ENCODE data around the gene ECD.
"Not testable (repeated sequence)": the region's sequence is repeated elsewhere in the genome, so short reads cannot be mapped to it uniquely, and the experiment has no call there.

ECD gene

DNA sequence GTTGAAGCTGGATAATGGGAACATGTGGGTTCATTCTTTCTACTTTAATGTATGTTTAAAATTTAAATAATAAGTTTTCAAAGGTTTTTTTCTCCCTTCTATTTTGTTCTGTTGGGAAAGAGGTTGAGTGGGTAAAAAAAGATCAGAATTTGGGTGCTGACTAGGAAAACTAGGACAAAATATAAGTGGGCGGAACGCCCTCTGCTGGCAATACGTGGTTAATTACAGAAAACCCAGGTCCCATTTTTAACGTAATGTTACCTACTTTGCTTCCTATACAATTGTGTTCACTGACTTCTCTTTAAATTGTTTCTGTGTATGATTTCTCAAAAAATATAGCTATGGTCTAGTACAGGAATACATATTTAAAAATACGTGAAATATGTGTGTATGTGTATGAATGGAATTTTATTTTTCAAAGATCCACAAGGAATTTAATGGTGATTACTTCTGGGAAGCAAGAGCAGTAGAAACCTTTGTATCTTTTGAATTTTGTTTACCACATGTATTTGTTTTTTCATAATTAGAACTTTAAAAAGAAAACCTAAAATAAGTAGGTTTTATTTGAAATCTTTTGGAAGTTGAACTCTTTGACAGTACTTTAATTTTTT is 8.7 kb downstream of the ECD start:
- peak; percentile 54 for DNase-seq (ENCODE audit: low spot score)

DNA sequence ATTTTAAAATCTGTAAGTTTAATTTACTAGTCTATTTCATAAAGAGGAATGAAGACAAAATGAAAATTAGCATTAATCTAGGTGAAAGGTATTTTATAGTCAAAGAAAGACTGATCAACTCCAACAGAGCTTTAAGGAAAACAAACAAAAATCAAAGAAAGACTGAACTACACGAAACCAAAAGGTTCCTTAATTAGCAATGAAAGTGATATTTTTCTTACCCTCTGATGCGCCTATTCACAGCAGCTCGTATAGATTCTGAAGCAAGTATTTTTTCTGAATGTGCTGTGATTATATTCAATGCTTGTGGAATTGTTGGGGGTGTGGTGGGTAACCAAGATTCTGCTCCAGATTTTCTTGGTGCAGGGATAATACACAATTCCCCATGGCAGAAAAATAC is 11.8 kb downstream of the ECD start:
- DNase-seq (ENCODE audit: low spot score), result no peak

DNA sequence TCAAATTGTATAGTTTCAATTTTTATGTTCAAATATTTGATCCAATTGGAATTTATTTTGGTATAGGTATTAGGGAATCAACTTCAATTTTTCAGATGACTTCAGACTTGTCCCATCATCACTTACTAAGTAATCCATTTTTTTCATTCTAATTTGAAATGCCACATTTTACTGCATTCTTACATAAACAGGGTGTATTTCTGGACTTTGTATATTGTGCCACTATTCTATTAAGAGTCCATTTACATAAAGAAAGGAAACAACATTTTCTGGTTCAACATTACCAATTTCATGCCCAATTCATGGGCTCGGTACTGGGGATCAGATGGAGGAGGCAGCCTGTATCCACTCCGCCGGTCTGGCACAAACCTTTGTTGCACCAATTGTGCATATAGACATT is 15.8 kb downstream of the ECD start:
- no peak for DNase-seq (ENCODE audit: low spot score)

DNA sequence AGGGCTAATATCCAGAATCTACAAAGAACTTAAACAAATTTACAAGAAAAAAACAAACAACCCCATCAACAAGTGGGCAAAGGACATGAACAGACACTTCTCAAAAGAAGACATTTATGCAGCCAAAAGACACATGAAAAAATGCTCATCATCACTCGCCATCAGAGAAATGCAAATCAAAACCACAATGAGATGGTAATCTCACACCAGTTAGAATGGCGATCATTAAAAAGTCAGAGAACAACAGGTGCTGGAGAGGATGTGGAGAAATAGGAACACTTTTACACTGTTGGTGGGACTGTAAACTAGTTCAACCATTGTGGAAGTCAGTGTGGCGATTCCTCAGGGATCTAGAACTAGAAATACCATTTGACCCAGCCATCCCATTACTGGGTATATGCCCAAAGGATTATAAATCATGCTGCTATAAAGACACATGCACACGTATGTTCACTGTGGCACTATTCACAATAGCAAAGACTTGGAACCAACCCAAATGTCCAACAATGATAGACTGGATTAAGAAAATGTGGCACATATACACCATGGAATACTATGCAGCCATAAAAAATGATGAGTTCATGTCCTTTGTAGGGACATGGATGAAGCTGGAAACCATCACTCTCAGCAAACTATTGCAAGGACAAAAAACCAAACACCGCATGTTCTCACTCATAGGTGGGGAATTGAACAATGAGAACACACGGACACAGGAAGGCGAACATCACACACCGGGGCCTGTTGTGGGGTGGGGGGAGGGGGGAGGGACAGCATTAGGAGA is 17.0 kb downstream of the ECD start:
- not testable (repeated sequence) for DNase-seq (ENCODE audit: low spot score)

DNA sequence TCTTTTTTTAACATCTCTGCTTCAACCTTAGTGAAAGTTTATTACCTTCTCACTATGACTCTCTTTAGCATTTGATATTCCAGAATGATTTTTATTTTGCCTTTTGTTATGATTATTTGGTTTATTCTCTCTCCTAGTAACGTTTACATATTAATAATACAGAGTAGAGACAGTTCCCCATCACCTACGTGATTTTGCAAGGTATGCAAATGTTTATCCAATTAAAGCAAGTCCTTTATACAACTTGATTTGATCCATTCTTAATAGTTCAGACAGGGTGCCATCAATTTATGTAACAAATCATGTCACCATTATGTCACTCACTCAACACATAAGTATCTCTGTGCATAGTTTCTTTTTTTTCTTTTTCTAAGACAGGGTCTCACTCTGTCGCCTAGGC is 26.2 kb downstream of the ECD start:
- no peak for DNase-seq (ENCODE audit: low spot score)

DNA sequence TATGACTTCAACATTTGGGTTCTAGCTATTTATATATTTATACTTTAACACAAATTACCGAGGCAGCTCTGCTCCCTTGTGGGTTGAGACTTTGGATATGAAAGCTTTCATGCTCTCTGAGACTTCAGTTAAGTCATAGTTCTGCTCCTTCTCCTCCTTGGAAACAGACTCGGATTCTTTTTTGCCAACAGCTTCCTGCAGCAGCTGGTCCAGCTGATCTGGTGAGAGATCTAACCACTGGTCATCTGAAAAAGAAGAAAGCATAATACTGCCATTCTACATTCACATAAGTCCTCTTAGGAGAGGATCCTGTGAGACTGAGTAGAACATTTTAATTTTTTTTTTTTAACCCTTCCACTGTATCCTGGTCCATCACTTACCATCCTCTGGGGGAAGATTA is 28.6 kb downstream of the ECD start:
- DNase-seq (ENCODE audit: low spot score), result no peak

DNA sequence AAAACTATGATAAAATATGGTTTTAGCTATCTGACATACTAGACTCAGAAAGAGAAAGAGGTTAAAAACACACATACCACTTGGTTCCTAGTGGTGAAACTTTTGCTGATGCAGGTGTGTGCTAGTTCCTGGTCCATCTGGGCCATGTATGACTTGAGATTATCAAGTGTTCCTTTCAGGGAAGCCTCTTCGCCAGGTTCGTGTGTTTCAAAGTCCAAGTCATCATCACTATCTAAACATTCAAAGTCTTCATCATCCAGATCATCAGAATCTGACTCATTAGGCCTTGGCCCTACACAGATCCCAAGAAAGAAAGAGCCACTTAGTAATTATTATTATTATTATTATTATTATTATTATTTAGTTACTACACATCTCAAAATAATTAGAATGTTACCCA is 31.2 kb downstream of the ECD start:
- DNase-seq (ENCODE audit: low spot score), result no peak

DNA sequence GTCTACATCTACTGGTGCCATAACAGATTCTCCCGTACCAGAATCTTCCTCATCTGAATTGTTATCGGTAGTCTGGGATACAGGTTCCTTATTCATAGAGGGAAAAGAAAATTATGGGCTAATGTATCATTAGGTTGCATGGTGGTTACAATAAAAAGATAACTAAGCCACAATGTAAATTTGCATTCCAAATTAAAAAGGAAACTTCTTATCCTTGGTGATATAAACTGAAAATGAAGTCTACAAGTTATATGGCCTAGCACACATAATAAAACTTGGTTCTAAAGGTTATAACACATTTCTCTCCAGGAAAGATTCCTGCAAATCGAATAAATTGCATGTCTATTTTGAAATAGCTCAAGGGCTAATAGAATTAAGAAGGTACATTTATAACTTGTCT is 33.1 kb downstream of the ECD start:
- no peak for DNase-seq (ENCODE audit: low spot score)

DNA sequence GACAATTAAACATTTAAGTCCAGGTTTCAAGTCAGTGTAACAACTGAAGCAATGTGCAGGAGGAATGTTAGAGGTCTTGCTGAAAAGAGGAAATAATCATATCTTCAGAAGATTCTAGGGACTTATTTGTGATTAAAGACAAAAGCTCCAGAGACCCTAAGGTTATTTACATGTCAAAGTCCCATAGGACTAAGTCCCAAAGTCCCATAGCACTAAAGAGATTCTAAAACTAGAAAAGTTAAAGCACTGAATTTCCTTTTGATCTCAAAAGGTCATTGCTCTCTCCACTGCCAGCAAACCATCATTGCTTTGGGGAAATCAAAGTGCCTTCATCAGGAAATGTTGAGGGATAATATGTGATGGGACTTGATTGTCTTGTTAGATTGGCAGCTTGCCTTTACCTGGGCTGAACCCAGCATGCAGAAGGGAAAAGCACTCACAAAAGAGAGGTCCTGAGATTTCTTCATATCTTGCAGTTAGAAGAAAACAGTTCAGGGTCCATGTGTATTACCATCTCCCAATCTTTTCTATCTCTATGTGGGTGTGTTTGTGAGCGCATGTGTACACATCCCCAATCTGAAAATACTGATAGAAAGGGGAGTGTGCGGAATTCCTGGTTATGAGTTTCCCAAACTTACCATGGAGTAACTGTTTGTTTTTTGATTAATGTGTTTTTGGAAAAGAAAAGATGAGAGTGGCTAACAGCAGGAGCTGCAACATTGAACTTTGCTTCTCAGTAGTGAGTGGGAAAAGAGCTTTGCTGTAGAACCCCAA is 35.7 kb downstream of the ECD start:
- DNase-seq (ENCODE audit: low spot score), result no peak

DNA sequence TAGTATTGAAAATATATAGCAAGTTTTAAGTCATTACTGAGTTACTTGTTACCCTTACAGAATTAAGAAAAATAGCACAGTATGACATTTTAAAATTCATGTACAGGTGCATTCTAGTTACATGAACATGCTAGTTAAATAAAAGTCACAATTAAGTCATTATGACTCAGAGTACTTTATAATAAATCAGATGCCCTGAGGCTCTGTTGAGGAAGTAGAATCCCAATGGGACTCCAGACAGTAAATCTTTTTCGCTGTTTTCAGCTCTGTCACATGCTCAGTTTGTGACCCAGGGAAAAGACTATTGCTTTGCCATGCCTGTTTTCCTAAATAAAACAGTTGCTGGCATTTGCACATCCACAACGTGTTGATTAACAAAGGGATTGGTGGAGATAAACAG is 36.5 kb downstream of the ECD start:
- DNase-seq (ENCODE audit: low spot score), result no peak

DNA sequence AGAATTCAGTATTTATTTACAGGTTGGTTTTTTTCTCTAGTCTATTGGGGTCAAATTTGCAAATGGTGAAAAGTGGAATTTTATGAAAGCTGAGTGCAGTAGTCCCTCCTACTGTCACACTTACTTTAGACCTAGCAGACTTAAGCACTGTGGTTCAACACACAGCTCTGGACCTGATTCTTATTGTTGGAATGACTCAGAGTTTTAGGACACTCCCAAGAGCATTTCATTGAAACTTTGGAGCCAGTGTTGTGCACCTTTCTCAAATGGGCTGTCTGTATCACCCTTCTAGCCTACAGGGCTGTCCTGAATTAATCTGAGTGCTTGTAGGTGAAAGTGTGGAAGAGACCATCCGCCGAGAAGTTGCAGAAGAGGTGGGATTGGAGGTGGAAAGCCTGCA is 41.5 kb downstream of the ECD start:
- no peak for DNase-seq (ENCODE audit: low spot score)

DNA sequence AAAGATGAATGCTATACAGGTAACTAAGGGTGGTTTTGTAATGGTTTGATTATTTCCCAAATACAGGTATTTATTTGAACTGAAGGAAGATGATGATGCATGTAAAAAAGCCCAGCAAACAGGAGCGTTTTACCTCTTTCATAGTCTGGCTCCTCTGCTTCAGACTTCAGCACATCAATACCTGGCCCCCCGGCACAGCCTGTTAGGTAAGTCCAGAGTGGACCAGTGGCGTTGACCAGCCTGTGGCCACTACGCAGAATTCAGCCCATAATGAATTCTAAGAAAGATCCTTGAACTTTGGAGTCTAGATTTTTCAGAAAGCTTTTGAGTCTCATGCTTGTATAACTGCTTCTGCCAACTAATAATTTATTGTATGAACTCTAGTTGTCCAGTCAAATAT is 47.9 kb downstream of the ECD start:
- DNase-seq (ENCODE audit: low spot score), result no peak

DNA sequence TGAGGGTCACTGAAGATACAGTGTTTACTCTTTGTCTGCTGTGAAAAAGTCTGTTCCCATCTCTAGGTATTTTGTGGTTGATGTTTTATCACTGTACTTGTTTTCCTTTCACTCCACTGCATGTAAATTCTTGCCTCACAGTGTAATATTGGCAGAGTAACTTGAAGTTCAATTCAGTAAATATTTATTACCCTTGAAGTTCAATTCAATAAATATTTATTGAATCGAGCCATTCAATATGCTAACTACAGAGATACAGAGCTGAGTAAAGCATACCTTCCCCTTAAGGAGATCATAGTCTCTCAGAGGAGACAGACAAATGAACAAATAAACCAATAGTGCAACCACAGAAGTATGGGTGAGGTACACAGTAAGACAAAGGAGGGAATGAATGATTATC is 48.4 kb downstream of the ECD start:
- DNase-seq (ENCODE audit: low spot score), result no peak

DNA sequence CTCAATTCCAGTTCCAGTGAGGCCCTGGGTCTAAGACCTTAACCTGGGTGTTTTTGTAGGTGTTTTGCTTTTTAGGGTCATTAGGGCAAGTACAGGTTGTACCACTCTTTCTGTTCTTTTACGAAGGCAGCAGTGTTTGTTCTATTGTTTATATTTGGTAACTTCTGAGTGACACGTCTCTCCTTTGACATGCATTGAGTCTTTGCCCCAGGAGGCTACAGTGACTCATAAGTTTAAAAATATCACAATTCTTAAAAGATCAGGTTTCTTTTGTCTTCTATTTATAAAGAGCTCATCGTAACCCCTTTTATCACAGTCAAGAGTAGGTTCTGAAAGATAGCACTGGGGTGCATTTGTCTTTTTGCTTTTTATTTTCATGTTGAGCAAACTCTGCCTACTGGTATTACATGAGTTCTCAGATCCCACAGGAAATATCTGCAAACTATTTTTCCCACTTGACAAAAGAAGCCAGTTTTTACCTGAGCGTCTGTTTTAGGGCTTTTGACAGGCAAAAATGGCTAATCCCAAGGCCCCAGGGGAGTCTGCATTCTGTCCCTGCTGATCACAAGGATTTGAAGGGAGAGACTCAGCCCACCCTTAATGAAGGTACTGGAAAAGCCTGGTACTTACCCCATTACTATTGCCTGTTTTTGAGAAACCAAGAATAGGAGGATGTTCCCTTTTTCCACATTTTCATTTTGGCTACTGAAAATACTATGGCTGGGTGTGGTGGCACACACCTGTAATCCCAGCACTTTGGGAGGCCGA is 49.6 kb downstream of the ECD start:
- peak; percentile 25 for DNase-seq (ENCODE audit: low spot score)

DNA sequence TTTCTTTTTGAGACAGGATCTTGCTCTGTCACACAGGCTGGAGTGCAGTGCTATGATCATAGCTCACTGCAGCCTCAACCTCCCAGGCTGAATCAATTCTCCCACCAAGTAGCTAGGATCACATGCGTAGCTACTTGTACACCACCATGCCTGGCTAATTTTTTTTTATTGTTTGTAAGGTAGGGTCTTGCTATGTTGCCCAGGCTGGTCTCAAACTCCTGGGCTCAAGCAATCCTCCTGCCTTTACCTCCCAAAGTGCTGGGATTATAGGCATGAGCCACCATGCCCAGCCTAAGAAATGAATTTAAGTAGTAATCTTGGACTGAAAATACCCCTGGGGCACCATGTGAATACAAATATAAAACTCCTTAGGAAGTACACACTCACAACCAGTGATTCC is 51.8 kb downstream of the ECD start:
- no peak for DNase-seq (ENCODE audit: low spot score)

DNA sequence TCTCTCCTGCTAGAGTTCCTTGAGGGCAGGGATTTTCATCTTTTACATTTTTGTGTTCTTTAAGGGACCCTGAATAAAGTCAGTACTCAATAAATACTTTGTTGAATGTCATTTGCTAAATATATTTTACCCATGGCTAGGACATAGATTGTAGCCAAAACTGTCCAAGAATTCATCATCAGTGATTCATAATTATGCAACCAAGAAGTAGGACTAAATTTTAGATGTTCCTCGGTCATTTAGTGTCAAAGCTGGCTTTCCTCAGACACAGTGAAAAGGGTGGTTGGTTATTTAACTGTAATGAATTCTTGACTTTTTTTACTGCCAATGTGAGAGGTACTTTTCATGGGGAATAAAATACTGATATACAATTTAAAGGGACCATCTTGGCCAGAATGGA is 54.3 kb downstream of the ECD start:
- DNase-seq (ENCODE audit: low spot score), result peak; percentile 34

DNA sequence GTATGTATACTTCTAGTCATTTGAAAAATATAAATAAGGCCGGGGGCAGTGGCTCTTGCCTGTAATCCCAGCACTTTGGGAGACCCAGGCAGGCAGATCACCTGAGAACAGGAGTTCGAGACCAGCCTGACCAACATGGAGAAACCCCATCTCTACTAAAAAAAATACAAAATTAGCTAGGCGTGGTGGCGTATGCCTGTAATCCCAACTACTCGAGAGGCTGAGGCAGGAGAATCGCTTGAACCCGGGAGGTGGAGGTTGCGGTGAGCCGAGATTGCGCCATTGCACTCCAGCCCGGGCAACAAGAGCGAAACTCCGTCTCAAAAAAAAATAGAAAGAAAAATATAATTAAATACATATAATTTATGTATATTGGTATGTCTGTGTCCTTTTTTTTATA is 55.8 kb downstream of the ECD start:
- not testable (repeated sequence) for DNase-seq (ENCODE audit: low spot score)

DNA sequence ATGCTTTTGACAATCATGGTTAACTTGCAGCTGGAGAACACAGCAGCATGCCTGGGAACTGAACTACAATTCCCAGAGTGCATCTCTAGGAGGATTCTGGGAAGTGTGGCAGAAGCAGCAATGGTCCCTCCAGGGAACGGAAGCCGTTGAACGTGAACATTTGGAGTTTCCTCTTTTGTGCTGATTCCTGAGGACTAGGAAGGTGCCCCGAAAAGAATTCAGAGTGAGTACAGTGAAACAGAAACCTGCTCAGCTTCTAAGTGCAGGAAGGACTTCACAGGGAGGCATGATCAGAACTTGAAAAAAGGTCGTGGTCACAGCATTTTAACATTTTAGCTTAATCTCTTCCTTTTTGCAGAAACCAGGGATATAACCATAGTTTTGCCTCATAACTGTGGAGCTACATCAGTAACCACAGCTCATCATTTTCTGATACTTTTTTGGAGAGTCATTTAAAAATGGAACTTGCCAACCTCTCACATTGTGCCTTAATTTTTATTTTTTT is 57.4 kb downstream of the ECD start, which contains the start of gene NUDT13:
Gene NUDT13, plus strand, starts transcription at position 111 of the 505 bp plus-strand sequence. CDS start 3,911 bp downstream, outside the sequence.
- peak; percentile 81 for DNase-seq (ENCODE audit: low spot score)

DNA sequence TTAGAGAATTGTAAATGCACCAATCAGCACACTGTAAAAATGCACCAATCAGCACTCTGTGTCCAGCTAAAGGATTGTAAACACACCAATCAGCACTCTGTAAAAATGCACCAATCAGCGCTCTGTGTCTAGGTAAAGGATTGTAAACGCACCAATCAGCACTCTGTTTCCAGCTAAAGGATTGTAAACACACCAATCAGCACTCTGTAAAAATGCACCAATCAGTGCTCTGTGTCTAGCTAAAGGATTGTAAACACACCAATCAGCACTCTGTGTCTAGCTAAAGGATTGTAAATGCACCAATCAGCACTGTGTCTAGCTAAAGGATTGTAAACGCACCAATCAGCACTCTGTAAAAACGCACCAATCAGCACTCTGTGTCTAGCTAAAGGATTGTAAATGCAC is 58.6 kb downstream of the ECD start:
- not testable (repeated sequence) for DNase-seq (ENCODE audit: low spot score)

DNA sequence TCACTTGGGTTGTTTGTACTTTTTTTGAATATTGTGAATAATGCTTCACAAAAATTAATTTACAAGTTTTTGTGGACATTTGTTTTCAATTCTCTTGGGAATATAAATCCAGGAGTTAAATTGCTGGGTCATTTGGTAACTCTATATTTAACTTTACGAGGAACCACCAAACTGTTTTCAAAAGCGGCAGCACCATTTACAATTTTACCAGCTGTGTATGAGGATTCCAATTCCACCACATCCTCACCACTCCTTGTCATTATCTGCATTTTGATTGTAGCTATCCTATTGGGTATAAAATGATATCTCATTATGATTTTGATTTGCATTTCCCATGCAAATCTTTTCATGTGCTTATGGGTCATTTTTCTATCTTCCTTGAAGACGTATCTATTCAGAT is 61.5 kb downstream of the ECD start:
- DNase-seq (ENCODE audit: low spot score), result no peak

DNA sequence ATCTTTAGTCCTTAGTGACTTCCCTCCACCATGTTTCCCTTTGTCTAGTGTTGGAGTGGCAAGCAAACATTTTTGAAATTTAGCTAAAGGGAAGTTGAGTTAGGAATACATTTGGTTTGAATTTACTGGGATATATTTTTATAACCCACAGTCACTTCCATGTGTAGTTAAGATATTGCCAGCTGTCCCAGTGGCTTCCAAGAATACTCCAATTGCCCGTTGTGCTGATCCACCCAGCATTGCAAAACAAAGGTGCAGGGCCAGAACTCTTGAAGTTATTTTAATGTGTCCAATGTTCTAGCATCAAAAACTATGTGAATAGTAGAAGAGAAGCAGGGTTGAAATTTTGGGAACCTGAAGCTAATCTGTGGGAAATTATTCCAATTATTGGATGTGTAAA is 68.7 kb downstream of the ECD start:
- DNase-seq (ENCODE audit: low spot score), result no peak

DNA sequence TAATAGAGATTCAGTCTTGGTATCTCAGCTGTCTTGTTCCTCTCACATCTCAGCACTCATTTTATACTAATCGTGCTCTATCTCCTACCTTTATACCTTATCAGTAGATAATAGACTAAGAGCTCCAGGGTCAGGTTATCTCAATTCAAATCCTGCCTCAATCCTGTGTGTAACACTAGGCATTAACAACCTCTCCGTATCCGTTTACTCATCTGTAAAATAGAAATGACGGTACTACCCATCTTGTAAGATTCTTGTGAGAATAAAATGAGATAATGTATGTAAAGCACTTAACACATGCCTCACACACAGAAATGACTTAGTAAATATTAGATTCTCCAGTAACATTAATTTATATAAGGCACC is 70.5 kb downstream of the ECD start:
- DNase-seq (ENCODE audit: low spot score), result no peak
